Upper lobe of left lung (tissue), 4 donors: ENCODE measurements around the gene PRR20G.

ENCODE experiments used
- EP300 ChIP-seq, 4 donors: sonication (generic); formaldehyde crosslinking; IDR thresholded peaks; one replicate each; pipeline ENCODE4 v1.5.1; 2017; ENCODE audit warnings: antibody characterized with exemption in 4 of 4, control low read depth in 2 of 4
- POLR2A ChIP-seq, 4 donors: fragments of 450-650 bp; IDR thresholded peaks; one replicate each; pipeline ENCODE4 v1.5.1; 2016 to 2017; ENCODE audit warnings: antibody characterized with exemption in 4 of 4, mild to moderate bottlenecking in 2 of 4
- POLR2AphosphoS5 ChIP-seq, 2 donors: sonication (generic); formaldehyde crosslinking; IDR thresholded peaks; one replicate each; pipeline ENCODE4 v1.5.1; 2017; ENCODE audit warnings: antibody characterized with exemption in 2 of 2
- TF ChIP-seq, protein P1 (sequence below), 6 experiments: fragments of 450-650 bp in 4 of 6; fragments of 200-600 bp in 2 of 6; sonication (generic) in 2 of 6; IDR thresholded peaks; one replicate each; pipeline ENCODE4 v1.5.1; 2016 to 2019; ENCODE audit warnings: antibody characterized with exemption in 6 of 6

- TF ChIP-seq POLR2A (IDR thresholded peaks at IDR 0.05) (no peak), EP300 (IDR thresholded peaks at IDR 0.05) (no peak), POLR2AphosphoS5 (IDR thresholded peaks at IDR 0.05) (no peak)
- TF ChIP-seq, protein P1, sequence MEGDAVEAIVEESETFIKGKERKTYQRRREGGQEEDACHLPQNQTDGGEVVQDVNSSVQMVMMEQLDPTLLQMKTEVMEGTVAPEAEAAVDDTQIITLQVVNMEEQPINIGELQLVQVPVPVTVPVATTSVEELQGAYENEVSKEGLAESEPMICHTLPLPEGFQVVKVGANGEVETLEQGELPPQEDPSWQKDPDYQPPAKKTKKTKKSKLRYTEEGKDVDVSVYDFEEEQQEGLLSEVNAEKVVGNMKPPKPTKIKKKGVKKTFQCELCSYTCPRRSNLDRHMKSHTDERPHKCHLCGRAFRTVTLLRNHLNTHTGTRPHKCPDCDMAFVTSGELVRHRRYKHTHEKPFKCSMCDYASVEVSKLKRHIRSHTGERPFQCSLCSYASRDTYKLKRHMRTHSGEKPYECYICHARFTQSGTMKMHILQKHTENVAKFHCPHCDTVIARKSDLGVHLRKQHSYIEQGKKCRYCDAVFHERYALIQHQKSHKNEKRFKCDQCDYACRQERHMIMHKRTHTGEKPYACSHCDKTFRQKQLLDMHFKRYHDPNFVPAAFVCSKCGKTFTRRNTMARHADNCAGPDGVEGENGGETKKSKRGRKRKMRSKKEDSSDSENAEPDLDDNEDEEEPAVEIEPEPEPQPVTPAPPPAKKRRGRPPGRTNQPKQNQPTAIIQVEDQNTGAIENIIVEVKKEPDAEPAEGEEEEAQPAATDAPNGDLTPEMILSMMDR (IDR thresholded peaks at IDR 0.05), result no peak
Observed at GRCh38 chr3:127257351-127257750, 30.5 kb downstream of the PRR20G start.
